Adipocyte (in vitro differentiated cells): Measurements from ENCODE around the gene AP2A2.

Experiments
- DNase-seq: peaks from one replicate; pipeline ENCODE4 v3.0.0-alpha.2; 2015; ENCODE audit warnings: low read depth
- H3K27me3 ChIP-seq: replicated peaks from 2 replicates; pipeline ENCODE4 v1.7.0; 2013; ENCODE audit warnings: mild to moderate bottlenecking, low read length, moderate library complexity; ENCODE audit not compliant: control insufficient read depth, insufficient read depth
- H3K36me3 ChIP-seq: 2 replicates; pipeline ENCODE4 v1.7.0; 2013; ENCODE audit warnings: low read length, mild to moderate bottlenecking, moderate library complexity; ENCODE audit not compliant: control insufficient read depth, insufficient read depth, severe bottlenecking
- H3K4me1 ChIP-seq: 2 replicates; pipeline ENCODE4 v1.7.0; 2013; ENCODE audit warnings: mild to moderate bottlenecking, low read length, moderate library complexity; ENCODE audit not compliant: control insufficient read depth, insufficient read depth
- H3K4me3 ChIP-seq: 2 replicates; pipeline ENCODE4 v1.7.0; 2013; ENCODE audit warnings: mild to moderate bottlenecking, low read length, moderate library complexity
- H3K9ac ChIP-seq: 2 replicates; pipeline ENCODE4 v1.7.0; 2013; ENCODE audit warnings: mild to moderate bottlenecking, low read length, moderate library complexity
- H3K9me3 ChIP-seq: 2 replicates; pipeline ENCODE4 v1.7.0; 2013; ENCODE audit warnings: mild to moderate bottlenecking, low read length, moderate library complexity; ENCODE audit not compliant: control insufficient read depth

Gene AP2A2

DNA sequence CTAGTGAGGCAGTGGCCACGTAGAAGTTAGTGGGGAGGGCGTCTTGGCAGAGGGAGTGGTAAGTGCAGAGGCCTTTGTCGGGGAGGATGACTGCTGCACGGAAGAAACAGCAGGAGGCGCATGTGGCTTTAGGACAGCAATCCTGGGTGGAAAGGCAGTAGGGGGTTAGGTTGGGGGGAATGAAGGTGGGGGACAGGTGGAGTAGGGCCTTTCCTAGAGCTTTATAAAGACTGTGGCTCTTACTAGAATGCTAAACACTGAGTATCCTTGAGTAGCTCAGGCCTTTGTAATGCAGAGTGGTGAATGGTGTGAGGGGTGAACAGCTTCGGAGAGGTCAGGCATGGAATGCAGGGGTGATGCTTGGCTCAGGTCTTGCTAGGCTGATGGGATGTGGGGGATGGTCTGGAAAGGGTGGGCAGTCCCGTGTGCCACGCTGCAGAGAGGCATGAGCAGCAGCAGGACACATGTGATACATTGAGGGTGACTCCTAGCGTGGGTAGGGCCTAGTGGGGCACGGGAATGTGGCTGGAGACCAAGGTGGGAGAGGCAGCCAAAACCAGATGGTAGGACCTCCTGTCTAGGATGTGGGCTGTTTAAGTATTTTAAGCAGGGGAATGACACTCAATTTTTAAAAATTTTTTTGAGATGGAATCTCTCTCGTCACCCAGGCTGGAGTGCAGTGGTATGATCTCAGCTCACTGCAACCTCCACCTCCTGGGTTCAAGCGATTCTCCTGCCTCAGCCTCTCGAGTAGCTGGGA lies 19.2 kb downstream of the AP2A2 start:
- H3K4me1 ChIP-seq, result peaks cover 37% of the 10 kb centered on the region
- H3K9me3 ChIP-seq, result peaks cover 3% of the 10 kb centered on the region
- no peaks in the 10 kb centered on the region for H3K27me3 ChIP-seq
- peak overlapping the region; percentile 56 for H3K4me3 ChIP-seq
- H3K36me3 ChIP-seq, result peaks cover 4% of the 10 kb centered on the region
- H3K9ac ChIP-seq, result peak overlapping the region; percentile 33
- DNase-seq, result no peak

DNA sequence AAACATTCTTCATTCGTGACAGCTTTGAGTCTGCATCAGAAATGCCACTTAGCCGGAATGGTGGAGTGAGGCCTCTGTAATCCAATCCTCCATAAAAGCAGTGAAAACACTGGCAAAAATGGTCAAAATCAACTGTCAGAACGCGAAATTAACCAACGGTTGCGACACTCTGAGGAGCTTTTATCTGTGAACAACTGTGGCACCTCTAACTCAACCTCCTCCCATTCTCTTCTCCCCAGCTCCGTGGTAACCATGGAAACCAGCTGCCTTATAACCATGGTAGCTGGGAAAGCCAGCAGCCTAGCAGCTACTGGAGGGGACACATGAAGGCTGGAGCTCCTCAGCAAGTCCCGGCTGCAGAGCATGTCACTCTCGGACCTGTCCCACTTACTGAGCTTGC lies 20.3 kb downstream of the AP2A2 start:
- H3K4me1 ChIP-seq, result peaks cover 37% of the 10 kb centered on the region
- DNase-seq, result no peak
- peaks cover 6% of the 10 kb centered on the region for H3K36me3 ChIP-seq
- H3K9ac ChIP-seq, result no peak overlapping the region
- H3K9me3 ChIP-seq, result peaks cover 4% of the 10 kb centered on the region
- no peaks in the 10 kb centered on the region for H3K27me3 ChIP-seq
- no peak overlapping the region for H3K4me3 ChIP-seq

DNA sequence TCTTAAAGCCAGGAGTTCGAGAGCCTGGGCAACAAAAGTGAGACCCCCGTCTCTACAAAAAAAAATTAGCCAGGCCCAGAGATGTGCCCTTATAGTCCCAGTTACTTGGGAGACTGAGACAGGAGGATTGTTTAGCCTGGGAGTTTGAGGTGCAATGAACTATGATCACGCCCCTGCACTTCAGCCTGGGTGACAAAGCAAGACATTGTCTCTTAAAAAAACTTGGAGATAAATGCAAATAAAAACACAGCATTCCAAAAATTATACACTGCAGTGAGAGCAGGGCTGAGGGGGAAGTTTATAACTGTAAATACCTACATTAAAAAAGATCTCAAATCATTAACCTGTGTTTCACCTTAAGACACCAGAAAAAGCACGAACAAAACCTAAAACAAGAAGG lies 22.1 kb downstream of the AP2A2 start:
- H3K9me3 ChIP-seq, result peaks cover 4% of the 10 kb centered on the region
- H3K9ac ChIP-seq, result no peak overlapping the region
- peaks cover 6% of the 10 kb centered on the region for H3K36me3 ChIP-seq
- no peaks in the 10 kb centered on the region for H3K27me3 ChIP-seq
- H3K4me1 ChIP-seq, result peaks cover 31% of the 10 kb centered on the region
- no peak overlapping the region for H3K4me3 ChIP-seq
- no peak for DNase-seq

DNA sequence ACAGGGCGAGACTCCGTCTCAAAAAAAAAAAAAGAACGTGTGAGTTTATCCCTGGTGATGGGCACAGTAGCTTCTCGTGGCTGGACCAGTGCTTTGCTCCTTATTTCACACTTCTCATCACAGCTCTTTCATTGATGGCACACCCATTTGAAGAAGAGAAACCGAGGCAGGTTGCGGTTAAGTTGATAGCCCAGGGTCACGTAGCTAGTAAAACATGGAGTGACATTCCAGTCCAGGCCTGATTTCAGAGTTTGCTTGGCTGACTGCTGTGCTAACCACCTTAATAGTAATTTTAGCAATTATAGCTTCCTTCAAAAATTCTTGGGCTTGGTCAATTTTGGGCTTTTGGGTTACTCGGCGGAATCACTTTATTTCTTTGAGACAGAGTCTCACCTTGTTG lies 25.8 kb downstream of the AP2A2 start:
- peaks cover 4% of the 10 kb centered on the region for H3K4me1 ChIP-seq
- H3K27me3 ChIP-seq, result no peaks in the 10 kb centered on the region
- DNase-seq, result no peak
- H3K9me3 ChIP-seq, result peaks cover 4% of the 10 kb centered on the region
- H3K36me3 ChIP-seq, result peaks cover 4% of the 10 kb centered on the region
- H3K4me3 ChIP-seq, result no peak overlapping the region
- no peak overlapping the region for H3K9ac ChIP-seq

DNA sequence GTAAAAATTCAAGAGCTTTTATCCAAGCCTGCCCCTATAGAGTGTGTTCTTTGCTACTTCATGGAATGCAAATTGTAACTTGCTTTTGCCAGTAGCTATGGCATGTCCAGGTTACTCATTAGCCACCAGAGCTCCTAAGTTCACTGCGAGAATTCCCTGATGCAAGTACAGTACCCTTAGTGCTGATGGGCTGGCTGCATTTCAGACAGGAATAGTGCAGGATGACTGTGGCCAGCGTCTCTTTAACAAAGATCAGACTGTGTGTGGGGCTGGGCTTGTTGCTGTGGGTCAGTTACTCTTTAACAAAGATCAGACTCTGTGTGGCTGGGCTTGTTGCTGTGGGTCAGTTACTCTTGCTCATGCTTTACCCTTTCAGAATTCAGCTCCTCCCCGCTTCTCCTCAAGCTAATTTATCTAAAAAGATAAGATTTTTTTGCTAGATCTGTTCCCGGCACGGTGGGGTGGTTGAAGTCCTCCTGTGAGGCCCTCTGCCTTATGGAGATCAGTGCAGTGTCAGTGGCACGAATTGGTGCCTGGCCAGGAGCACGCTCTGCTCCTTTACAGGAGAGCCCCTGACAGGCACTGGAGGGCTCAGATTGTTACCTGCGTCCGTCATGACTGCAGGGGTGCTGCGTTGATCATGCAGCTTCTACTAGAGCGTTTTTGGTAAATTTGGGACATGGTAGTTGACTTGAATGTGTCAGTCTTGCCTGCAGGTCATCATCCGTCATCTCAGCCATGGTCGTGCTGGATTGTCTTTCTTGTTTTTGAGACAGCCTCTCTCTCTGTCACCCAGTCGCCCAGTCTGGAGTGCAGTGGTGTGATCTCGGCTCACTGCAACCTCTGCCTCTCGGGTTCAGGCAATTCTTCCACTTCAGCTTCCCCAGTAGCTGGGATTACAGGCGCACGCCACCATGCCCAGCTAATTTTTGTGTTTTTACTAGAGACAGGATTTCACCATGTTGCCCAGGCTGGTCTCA lies 27.0 kb downstream of the AP2A2 start:
- Histone ChIP-seq H3K36me3 (peaks cover 9% of the 10 kb centered on the region), H3K4me1 (peaks cover 4% of the 10 kb centered on the region), H3K9me3 (peaks cover 4% of the 10 kb centered on the region), H3K27me3 (no peaks in the 10 kb centered on the region), H3K9ac (no peak overlapping the region), H3K4me3 (no peak overlapping the region)
- peak; percentile 59 for DNase-seq

DNA sequence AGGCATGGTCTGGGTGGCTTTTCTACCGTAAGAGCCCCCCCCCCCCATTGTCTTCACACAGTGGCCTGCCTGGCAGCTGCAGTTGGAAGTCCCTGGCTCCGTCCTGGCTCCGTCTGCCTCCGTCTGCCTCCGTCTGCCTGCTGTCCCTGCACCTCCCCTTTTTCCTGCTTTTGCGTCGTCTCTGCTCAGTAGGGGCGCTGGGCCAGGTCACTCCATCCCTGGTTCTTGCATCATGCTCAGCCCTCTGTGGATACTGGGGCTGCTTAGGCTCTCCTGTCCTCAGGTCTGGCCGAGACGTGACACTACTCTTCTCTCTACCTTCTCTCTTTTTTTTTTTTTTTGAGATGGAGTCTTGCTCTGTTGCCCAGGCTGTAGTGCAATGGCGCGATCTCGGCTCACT lies 27.8 kb downstream of the AP2A2 start:
- DNase-seq, result no peak
- Histone ChIP-seq H3K4me1 (peaks cover 4% of the 10 kb centered on the region), H3K9ac (no peak overlapping the region), H3K9me3 (peaks cover 4% of the 10 kb centered on the region), H3K27me3 (no peaks in the 10 kb centered on the region), H3K4me3 (no peak overlapping the region), H3K36me3 (peaks cover 9% of the 10 kb centered on the region)

DNA sequence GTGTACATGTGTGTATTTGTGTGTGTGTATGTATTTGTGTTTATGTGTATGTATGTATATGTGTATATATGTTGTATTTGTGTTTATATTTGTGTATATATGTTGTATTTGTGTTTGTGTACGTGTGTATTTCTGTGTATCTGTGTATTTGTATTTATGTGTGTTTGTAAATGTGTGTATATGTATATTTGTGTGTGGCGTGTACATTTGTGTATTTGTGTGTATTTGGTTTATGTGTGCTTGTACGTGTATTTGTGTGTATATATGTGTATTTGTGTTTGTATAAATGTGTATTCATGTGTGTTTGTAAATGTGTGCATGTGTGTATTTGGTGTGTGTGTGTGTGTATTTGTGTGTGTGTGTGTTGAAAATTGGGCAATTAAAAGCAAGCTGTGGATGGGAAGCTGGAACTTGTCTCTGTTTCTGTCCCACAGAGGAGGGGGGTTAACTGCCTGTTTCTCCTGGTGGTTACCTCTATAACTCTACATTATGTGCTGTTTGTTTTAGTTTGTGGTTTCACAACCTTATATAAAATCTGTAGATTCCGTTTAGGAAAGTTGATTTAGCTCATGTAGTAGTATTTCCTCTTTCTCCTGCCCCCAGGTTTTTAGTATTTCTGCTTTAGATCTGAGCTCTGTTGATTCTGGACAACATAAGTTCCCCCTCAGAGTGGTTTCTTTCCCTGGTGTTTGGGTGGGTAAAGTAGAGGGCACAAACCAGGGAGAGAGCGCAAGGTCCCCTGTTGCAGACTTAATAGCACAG lies 28.9 kb downstream of the AP2A2 start:
- H3K4me3 ChIP-seq, result no peak overlapping the region
- H3K9me3 ChIP-seq, result peaks cover 3% of the 10 kb centered on the region
- H3K36me3 ChIP-seq, result peaks cover 12% of the 10 kb centered on the region
- peaks cover 4% of the 10 kb centered on the region for H3K4me1 ChIP-seq
- H3K27me3 ChIP-seq, result no peaks in the 10 kb centered on the region
- H3K9ac ChIP-seq, result no peak overlapping the region
- no peak for DNase-seq

DNA sequence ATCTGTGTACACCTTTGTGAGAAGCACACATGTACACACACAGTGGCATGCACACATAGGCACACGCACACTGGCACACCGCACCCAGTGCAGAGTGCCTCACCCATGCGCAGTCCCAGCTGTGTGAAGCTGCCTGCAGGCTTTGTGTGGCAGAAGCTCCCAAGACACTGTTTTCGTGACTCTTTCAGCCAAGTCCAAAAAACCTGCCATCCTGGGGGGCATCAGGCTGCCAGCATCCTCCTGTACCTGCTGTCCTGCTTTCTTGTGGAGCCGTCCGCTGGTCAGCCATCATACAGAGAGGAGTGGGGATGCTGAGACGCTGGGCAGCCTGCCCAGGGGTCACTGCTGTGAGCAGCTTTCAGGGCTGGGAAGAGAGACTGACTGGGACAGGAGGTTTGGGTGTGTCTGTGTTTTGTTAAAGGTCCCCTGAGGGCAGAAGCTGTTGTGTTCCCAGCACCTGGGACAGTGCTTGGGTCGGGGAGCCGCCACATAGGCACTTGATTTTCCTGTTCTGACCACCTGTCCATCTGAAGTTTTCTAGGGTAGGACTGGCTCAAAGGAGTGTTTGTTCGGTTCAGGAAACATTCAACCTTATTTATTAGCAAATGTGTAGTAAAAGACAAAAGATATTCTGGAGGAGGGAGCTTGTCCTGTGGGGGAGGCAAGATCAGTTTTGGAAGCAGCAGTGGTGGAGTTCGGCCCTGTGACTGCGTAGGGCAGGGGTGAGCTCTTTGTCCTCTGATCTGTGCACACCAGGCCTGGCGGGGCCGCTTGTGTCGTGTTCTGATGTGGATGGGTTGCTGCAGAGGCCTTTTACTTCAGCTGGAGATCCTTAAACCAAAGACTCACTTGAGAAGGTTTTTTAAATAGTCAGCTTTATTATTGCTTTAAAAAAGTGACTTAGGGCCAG lies 29.7 kb downstream of the AP2A2 start:
- Histone ChIP-seq H3K9ac (no peak overlapping the region), H3K9me3 (no peaks in the 10 kb centered on the region), H3K36me3 (peaks cover 16% of the 10 kb centered on the region), H3K27me3 (no peaks in the 10 kb centered on the region), H3K4me1 (peaks cover 4% of the 10 kb centered on the region), H3K4me3 (no peak overlapping the region)
- no peak for DNase-seq

DNA sequence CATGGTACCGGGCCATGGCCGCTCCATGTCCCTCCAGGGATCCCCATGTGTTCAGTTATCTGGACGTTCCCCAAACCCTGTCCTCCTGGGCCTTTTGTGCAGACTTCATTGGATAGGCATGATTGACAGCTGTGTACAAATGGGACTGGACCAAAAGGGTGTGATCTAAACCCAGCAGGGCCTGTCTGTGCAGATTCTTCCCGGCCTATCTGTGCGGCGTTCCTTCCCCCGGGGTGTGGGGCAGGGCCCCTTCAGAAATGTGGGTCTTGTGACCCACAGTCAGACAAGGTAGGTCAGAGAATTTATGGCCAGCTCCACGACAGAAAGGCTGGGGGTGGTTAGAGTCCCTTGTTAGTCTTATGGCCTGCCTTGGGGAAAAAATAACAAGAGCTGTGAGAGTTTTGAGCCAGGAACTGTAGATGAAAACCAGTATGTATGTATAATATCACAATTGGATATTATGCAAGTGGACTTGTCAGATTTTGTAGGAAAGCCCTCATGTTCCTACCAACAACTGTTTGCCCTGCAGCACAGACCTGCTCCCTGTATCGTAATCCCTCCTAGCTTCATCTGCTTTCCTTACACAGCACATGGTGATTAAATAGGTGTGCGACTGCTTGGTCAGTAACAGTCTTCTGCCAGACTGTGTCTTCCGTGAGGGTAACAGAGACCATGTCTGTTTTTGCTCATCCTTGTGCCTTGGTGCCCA lies 31.7 kb downstream of the AP2A2 start:
- H3K36me3 ChIP-seq, result peaks cover 32% of the 10 kb centered on the region
- no peak overlapping the region for H3K9ac ChIP-seq
- no peaks in the 10 kb centered on the region for H3K27me3 ChIP-seq
- H3K4me3 ChIP-seq, result no peak overlapping the region
- H3K9me3 ChIP-seq, result no peaks in the 10 kb centered on the region
- DNase-seq, result no peak
- H3K4me1 ChIP-seq, result peaks cover 4% of the 10 kb centered on the region

DNA sequence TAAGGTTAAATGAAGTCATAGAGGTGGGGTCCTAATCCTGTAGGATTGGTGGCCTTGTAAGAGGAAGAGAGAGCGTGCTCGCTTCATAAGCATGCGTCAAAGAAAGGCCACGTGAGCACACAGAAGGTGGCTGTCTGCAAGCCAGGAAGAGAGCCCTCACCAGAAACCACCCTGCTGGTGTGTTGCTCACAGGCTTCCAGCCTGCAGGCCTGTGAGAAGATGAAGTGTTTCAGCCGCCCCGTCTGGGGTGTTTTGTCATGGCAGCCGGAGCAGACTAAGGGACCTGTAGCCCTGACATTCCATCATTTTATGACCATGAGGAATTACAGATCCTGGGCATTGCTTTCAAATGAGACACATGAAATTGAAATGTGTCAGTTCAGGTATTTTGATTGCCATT lies 32.4 kb downstream of the AP2A2 start:
- Histone ChIP-seq H3K9ac (no peak overlapping the region), H3K36me3 (peaks cover 32% of the 10 kb centered on the region), H3K4me1 (no peaks in the 10 kb centered on the region), H3K4me3 (no peak overlapping the region), H3K9me3 (no peaks in the 10 kb centered on the region), H3K27me3 (no peaks in the 10 kb centered on the region)
- DNase-seq, result no peak
